ENCODE results near the gene LHFPL5.
A peak's percentile ranks its signal among the peaks of the same experiment; 100 is the strongest.

The LHFPL5 gene

DNA sequence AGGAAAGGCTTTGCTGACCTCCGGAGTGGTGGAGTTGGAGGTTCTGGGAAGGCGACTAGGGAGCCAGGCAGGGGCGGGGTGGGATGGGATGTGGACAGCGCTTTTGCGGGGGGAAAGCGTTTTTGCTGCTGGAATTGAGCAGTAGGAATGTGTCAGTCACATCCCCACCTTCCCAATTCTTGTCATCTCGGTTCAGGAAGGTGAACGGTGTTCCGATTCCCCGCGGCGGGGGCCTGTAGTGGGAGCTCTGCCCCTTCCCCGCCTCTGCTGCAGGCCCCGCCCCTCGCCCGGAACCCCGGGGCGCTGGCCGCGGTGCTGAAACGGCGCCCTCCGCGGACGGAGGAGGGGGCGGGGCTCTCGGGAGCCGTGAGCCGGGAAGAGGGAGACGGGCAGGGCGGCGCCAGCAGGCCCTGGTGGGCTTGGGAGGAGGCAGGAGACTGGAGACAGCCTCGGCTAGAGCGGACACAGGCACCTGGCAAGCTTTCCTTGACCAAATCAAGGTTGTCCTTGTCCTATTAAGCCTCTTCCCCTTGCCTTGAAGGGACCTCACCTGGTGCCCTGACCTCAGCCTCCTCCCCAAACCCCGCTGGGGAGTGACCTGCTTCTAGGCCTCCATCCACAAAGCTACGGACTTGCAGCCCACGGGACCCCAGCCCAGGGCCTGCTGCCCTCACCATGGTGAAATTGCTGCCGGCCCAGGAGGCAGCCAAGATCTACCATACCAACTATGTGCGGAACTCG lies at the start of gene LHFPL5:
Gene LHFPL5 (plus strand): TSS at position 357 of the 741 bp plus-strand sequence. CDS start 319 bp downstream, at position 676.
- peak; percentile 12 to 39 for DNase-seq

DNA sequence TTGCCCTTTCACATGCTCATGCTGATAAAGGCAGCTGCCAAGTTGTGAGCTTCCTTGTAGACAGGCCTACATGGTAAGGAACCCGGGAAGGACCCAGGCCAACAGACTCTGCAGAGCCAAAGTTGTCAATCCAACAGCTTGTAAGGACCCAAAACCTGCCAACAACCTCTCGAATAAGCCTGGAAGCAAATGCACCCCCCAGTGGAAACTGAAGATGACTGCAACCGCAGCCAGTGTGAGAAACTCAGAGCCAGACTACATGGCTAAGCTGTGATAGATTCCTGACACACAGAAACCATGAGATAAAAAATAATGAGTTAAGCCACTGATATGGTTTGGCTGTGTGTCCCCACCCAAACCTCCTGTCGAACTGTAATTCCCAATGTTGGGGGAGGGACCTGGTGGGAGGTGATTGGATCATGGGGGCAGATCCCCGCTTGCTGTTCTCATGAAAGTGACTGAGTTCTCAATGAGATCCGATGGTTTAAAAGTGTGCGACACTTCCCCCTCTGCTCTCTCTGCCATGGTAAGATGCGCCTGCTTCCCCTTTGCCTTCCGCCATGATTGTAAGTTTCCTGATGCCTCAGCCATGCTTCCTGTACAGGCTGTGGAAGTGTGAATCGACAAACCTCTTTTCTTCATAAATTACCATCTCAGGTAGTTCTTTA lies 47.6 kb upstream of the LHFPL5 start:
- peak; percentile 59 to 76 for DNase-seq

DNA sequence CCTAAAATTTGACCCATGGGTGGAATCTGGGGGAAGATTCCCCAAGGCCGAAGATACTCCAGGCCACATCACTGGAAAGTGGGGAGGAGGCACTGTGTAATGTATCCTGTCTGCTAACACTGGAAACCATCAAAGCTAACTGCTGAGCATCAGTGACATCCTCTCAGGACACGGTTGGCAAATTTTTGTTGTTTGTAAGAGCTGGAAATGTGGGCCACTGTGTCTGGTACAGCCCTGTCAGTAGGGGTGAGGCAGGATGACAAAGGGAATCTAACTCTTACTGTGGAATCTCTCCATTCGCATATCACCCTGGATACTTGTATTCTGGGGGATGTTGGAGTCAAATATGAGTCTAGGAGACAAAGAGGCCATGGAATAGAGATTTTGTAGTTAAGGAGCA lies 45.7 kb upstream of the LHFPL5 start:
- DNase-seq, result no peak

DNA sequence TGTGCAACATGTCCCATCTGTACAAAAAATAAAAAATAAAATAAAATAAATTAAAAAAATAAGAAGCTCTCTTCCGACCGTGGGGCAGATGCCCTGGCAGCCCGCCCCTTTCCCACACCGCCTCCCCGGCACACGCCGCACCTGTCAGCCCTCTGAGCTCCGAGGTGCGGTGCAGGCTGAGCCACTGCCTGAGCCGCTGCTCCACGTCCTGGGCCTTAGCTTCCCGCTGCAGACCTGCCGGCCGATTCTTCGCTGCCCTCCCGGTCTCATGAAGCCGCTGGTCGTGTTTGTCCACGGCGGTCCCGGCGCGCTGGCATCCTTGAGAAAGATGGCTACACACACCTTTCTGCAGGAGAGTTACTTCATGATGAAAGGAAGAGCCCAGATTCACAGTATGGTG lies 39.4 kb upstream of the LHFPL5 start:
- no peak for DNase-seq

DNA sequence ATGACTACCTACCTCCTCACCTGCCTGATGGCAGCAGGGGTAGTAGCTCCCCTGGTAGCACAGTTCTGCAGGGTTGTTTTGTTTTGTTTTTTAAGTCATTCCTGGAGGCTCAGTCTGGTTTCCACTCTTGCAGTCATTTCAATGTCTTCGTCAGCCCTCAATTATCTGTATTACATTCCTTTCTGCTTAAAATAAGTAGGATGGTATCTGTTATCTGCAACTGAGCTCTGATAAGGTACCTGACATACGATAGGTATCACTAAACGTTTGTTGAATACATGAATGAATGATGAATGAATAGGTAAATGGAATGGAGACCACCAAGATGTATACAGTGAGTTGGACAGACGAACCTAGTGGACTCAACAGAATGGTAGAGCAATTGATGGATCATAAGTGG lies 35.9 kb upstream of the LHFPL5 start:
- DNase-seq, result no peak

DNA sequence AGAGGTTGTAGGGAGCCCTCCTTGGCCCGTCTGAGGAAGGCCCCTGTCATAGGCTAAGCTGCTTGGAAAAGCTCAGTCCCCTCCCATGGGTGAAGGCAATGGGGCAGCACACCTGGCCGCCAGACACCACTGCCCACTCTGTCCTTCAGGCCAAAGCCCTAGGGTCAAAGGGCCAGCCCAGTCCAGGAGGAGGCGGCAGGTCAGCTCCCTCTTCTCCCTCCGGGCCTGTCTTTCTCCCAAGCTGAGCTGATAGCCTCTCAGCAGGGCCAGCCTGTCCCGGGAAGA lies 33.9 kb upstream of the LHFPL5 start:
- no peak for DNase-seq

DNA sequence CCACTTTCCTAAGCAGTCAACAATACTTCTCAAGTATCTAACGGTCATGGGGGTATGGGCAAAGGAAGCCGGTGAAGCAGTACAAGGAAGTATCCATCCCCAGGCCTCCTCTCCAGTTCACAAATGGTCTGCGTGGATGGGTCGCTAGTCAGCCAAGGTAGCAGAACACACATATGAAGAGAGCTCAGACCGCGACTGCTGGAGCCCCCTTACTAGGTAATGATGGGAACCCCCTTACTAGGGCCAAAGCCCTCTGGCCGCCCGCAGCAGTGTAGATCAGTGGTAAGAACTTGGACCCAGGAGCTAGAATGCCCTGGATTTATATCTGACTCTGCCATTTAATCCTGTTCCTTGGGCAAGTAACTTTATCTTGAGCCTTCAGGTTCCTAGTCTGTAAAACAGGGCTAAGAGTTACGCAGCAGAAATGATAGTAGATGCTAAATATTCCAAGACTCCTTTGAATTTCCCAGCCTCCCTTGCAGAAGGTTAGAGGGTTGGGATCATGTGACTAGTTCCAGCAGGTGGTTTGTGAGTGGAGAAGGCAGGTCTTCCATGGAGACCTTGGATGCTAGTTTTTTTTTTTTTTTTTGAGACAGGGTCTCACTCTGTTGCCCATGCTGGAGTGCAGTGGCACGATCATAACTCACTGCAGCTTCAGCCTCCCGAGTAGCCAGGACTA lies 30.9 kb upstream of the LHFPL5 start:
- DNase-seq, result no peak

DNA sequence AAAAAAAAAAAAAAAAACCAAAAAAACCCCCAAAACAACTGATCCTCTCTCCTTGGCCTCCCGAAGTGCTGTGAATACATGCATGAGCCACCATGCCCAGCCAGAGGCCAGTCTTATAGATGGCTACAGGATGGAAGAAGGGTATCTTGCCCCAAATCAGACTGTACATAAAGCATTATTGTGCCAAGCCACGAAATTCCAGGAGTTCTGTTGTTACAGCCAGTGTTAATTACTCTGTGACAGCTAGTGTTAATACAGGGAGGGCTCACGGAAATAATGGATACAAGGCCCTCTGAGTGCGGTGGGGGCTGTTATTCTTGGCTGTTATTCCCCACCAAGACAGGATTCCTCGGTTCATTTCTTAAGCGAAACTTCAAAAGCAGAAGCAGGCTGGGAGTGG lies 30.1 kb upstream of the LHFPL5 start:
- no peak for DNase-seq

DNA sequence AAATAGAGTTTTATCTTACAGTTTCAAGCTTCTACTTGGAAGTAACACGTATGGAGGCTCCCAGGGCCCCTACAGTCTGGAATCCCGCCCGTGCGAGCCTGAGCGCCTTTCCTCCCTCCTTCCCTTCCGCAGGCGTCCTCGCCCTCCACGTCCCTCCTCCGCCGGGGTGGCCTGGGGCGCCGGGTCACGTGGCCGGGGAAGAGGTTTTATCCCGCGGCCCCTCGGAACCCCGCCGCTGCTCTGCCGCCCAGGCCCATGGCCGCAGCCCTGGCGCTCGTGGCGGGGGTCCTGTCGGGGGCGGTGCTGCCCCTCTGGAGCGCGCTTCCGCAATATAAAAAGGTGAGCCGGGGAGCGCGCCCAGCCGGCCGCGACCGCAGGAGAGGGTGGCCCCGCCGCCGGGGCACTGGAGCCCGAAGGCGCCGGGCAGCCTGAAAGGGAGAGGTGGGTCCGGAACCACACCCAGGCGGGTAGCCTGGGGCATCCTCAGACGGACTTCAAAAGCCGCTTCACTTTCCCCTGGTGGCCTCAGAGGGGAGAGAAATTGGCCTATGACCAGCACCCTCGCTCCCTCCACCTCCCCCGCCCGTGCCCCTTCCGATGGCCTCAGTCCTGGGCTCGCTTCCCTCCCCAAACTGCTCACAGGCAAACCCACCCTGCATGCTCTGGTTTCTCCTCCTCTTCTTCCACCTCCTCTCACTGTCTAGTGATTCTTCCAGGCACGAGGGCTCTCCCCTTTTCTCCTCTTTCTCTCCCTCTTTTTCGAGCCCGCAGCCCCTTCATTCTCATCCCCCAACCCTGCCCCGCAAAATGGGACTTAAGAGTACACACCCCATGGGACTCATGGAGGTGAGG lies 28.6 kb upstream of the LHFPL5 start, which contains the start of gene CLPSL2:
Gene CLPSL2 (plus strand): TSS at position 235 of the 852 bp plus-strand sequence. CDS start 21 bp downstream, at position 256.
- peak in 1 of 2 experiments; percentile 27 for DNase-seq

DNA sequence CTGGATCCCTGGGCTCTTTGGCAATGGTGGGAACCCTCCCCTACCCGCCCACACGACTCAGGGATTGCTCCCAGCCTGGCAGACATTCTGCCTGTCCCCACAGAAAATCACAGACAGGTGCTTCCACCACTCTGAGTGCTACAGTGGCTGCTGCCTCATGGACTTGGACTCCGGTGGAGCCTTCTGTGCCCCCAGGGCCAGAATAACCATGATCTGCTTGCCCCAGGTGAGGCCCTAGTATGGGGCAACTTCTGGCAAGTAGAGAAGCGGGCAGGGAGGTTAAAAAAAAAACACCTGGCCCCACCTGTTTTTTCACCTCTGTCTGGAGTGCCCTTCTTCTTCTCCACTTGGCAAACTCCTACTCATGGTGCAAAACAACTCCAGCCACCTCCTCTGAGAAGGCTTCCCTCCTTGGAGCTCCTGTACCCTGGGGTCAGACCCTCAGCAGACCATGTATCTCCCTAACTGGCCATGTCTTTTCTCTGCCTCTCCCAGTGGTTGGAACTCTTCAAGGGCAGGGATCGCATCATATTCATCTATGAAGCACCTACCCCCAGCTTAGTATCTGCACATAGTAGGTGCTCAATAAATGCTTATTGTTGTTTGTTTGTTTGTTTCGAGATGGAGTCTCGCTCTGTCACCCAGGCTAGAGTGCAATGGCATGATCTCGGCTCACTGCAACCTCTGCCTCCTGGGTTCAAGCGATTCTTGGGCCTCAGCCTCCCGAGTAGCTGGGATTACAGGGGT lies 27.6 kb upstream of the LHFPL5 start:
- DNase-seq, result no peak

DNA sequence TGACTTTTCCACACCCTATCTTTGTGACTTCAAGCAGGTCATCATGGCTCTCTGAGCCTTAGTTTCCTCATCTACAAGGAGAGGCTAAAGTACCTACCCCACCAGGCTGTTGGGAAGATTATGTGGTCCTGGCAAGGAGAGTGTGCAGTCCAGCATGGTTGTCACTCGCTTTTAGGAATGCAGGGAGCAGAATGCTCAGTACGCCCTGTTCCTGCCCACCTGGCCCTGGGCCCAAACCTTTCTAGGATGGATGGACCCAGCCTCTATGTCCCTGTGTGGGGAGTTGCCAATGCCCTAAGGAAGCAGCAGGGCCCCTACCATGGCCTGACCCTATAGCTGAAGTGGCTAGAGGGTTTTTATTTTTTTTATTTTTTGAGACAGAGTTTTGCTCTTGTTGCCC lies 26.7 kb upstream of the LHFPL5 start:
- DNase-seq, result no peak

DNA sequence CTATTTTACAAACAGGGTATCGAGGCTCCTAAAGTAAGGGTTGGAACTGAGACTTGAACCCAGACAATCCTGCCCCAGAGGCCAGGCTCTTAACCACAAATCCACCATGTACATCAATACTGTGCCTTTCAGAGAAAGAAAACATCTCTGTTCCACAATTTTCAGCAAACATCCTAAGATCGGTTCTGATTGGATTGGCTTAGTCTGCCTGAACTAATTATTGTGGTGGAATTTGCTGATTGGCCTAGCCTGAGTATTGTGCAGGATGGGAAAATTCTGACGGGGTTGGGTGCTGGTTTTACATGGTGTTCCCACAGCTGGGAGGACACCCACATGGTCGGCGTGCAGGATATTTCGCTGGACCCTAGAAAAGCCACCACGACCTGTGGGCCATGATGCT lies 24.4 kb upstream of the LHFPL5 start, which contains the start of gene CLPSL1:
Gene CLPSL1 (plus strand): TSS at position 301 of the 400 bp plus-strand sequence. CDS start 92 bp downstream, at position 393.
- no peak for DNase-seq

DNA sequence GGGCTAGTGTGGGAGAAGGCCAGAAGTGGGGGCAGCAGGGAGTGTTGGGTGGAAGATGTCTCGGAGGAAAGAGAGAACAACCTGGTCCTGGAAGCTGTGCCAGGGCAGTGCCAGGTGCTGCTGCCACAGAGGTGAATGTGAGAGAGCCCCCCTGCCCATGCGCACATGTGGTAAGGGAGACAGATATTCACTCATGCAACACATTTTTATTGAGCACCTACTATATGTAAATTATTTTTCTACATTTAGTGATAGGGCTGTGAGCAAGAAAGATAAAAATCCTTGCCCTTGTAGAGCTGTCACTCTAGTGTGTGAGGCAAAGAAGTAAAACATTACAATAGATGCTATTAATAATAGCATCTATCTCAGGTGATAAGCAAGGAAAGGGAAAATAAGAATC lies 23.9 kb upstream of the LHFPL5 start:
- DNase-seq, result no peak

DNA sequence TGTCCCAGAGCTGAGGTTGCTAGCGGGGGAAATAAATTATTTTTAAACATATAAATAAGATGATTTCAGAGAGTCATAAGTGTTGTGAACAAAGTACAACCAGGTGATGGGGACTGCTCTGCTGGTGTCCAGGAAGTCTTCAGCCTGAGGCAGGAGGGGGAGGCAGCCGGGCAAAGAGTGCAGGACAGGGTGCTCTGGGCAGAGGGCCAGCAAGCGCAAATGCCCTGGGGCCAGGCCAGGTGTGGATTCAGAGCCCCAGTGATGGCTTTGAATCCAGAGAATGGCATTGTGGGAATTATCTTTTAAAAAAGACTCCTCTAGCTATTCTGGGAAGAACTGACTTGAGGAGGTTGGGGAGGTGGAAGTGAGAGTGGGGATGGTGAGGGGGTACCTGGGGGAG lies 22.7 kb upstream of the LHFPL5 start:
- no peak for DNase-seq

DNA sequence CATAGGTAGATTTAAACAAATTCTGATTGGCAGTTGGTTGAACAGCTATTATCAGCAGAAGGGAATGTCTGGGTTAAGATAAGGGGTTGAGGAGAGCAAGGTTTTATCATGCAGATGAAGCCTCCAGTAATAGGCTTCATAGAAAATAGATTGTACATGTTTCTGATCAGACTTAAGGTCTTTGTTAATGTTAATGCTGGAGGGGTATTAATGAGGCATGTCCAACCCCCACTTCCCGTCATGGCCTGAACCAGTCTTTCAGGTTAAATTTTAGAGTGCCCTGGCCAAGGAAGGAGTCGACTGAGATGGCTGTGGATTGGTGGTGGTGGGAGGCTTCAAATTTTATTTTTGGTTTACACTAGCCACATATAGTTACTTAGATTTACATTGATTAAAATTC lies 21.0 kb upstream of the LHFPL5 start:
- no peak for DNase-seq

DNA sequence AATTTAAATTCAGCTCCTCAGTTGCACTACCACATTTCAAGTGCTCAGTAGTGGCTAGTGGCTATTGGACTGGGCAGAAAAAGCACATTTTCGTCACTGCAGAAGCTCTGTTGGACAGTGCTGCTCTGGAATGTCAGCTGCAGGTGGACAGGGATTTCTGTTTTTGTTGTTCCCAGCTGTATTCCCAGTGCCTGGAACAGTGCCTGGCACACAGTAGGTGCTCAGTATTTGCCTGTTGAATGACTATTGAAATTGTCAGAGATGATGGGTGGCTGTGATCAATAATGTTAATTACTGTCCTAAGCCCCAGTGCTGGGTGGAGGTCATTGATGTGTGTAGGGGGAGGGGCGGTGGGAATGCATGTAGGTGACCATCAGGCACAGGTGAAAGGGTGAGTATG lies 18.9 kb upstream of the LHFPL5 start:
- no peak for DNase-seq

DNA sequence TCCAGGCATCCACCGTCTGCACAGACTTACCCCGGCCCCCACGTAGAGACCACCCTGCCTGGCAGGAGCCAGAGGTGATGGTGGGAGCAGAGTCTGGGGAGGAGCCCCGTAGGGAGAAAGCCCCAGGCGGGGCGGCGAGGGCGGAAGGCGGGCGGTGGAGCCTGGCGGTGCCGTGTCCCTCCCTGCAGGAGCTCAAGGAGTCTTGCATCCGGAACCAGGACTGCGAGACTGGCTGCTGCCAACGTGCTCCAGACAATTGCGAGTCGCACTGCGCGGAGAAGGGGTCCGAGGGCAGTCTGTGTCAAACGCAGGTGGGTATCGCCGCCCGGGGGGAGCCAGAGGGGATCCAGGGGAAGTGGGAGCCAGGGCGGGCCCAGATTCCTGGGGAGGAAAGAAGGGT lies 18.3 kb upstream of the LHFPL5 start:
- DNase-seq, result no peak

DNA sequence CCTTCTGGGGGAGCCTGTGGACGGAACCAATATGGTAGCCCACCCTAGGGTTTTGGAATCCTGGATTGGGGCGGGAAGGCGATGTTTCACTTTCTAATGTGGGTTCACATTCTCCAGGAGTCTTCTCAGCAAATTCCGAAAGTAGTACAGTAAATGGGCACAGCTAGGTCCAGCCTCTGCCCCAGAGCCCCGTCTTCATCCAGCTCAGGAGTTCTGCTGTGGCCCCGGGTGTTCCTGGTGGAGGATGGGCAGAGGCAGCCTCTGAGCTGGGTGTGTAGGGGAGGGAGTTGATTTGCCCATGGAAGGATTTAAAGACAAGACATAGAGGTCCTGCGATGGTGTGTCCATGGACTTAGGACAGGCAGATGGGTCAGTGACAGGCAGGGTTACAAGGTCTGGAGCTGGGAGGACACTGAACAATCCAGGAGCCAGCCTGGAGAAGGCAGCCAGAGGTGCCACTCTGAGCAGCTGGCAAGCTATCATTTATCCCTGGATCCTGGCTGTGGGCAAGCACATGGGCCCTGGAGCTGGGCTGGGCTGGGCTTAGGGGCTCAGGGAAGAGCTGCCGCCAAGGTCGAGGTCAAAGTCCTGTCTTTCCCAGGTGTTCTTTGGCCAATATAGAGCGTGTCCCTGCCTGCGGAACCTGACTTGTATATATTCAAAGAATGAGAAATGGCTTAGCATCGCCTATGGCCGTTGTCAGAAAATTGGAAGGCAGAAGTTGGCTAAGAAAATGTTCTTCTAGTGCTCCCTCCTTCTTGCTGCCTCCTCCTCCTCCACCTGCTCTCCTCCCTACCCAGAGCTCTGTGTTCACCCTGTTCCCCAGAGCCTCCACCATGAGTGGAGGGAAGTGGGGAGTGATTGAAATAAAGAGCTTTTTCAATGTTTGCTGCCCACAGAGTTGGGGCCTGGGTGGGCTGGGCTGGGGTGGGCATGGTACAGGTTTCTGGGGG lies 17.6 kb upstream of the LHFPL5 start:
- no peak for DNase-seq

DNA sequence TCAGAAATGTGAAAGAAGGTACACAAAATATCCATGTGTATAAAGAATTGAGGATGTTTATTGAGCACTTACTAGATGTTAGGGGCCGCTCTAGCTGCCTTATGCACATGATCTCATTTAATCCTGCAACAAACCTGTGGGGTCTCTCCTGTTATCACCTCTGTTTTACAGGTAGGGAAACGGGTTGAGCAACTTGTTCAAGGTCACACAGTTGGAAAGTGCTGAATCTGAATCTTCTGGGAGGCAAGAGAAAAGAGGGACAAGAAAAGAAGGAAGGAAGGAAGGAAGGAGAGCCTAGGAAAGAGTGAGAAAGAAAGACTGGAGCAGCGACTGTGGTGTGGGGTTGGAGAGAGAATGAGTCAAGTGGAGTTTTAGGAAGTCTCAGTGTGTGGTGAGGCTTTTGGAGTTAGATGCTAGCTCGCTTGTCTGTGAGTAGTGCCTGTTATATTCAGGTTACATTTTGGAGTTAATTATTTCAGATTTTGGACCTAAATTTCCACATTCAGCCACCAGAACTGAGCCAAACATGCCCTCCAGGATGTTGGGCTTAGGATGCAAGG lies 16.6 kb upstream of the LHFPL5 start:
- DNase-seq, result no peak

DNA sequence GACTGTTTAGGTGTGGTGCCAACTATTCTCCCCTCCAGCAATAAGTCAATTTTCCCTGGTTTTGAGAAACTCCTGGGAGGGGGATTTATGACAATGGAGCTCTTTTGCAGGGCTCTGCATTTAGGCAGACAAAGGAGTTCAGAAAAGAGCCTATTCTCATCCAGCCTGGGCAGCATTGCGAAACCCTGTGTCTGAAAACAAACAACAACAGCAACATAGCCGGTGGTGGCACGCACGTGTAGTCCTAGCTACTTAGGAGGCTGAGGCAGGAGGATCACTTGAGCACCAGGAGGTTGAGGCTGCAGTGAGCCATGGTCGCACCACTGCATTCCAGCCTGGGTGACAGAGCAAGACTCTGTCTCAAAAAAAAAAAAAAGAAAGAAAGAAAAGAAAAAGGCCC lies 14.5 kb upstream of the LHFPL5 start:
- DNase-seq, result no peak

Data from Kasumi-1 (cell line).